NCI-H748 (cell line): Measurements from ENCODE around the gene SNTB2.
"Not testable (repeated sequence)": the region's sequence is repeated elsewhere in the genome, so short reads cannot be mapped to it uniquely, and the experiment has no call there.

Source experiments
- DNase-seq: peaks from one replicate; lab custom pipeline; 2025; ENCODE audit not compliant: unreplicated experiment; lab: John Stamatoyannopoulos, UW

SNTB2 gene

GRCh38 chr16:69186642-69187445 is at the start of gene SNTB2:
Gene SNTB2, plus strand, starts transcription at chr16:69187164. Its CDS starts 3 bp downstream, at chr16:69187167.
- DNase-seq, result peak; percentile 88

- DNase-seq, result no peak
Observed at GRCh38 chr16:69138608-69139007, 48.4 kb upstream of the SNTB2 start.

- DNase-seq, result not testable (repeated sequence)
Observed at GRCh38 chr16:69139464-69139863, 47.5 kb upstream of the SNTB2 start.

- no peak for DNase-seq
Observed at GRCh38 chr16:69141014-69141413, 46.0 kb upstream of the SNTB2 start.

GRCh38 chr16:69141936-69142335 is 45.0 kb upstream of the SNTB2 start:
- DNase-seq, result no peak

GRCh38 chr16:69143116-69143515 is 43.8 kb upstream of the SNTB2 start:
- DNase-seq, result no peak

GRCh38 chr16:69145658-69146057 is 41.3 kb upstream of the SNTB2 start:
- no peak for DNase-seq

GRCh38 chr16:69149621-69150020 is 37.3 kb upstream of the SNTB2 start:
- DNase-seq, result not testable (repeated sequence)

GRCh38 chr16:69150146-69150865 is 36.7 kb upstream of the SNTB2 start:
- peak; percentile 56 for DNase-seq

- no peak for DNase-seq
Observed at GRCh38 chr16:69157196-69157595, 29.8 kb upstream of the SNTB2 start.

GRCh38 chr16:69160192-69160591 is 26.8 kb upstream of the SNTB2 start:
- DNase-seq, result no peak

GRCh38 chr16:69165584-69165983 is 21.4 kb upstream of the SNTB2 start:
- no peak for DNase-seq

- DNase-seq, result no peak
Observed at GRCh38 chr16:69166221-69166833, 20.6 kb upstream of the SNTB2 start.

- no peak for DNase-seq
Observed at GRCh38 chr16:69166946-69167930, 19.7 kb upstream of the SNTB2 start.

GRCh38 chr16:69169051-69169450 is 17.9 kb upstream of the SNTB2 start:
- DNase-seq, result no peak

GRCh38 chr16:69169607-69170352 is 17.2 kb upstream of the SNTB2 start:
- no peak for DNase-seq

- no peak for DNase-seq
Observed at GRCh38 chr16:69171325-69172084, 15.5 kb upstream of the SNTB2 start.

GRCh38 chr16:69176033-69176800 is 10.7 kb upstream of the SNTB2 start:
- no peak for DNase-seq
